Left cardiac atrium (tissue), 4 donors: Measurements from ENCODE around the gene RNASEH2A. TPM values are rescaled to one million over a fixed set of nuclear protein-coding genes. Genes with fewer than 3 reads are reported as not detected.
A peak's percentile ranks its signal among the peaks of the same experiment; 100 is the strongest.
"Not testable (repeated sequence)": the region's sequence is repeated elsewhere in the genome, so short reads cannot be mapped to it uniquely, and the experiment has no call there.

Experiments used
- ATAC-seq, 2 donors: fragments of 200-7000 bp; cut with Tn5 transposase; one replicate each; pipeline ENCODE4 v1.9.1; 2020; ENCODE audit warnings: mild to moderate bottlenecking in 2 of 2, moderate library complexity in 2 of 2
- DNase-seq: peaks from one replicate; pipeline ENCODE4 v3.0.0-alpha.2; 2020
- intact Hi-C, 2 donors: fragments of 100-400 bp; cut with DNase I; formaldehyde crosslinking; loops; one replicate each; pipeline versions ENCODE4 v1.14.1 to v1.15.1; 2022 to 2023
- total RNA-seq, 2 donors: library from RNA; stranded (reverse); fragmentation: NEBNext Ultra II Directional; extraction: Animal tissue kit (Norgen Biotek cat#: 25700); gene quantifications; one replicate each; pipeline ENCODE4 v1.2.1, GENCODE V29; 2021
- donor health status: DM: no; HTN: yes; CAD: no.
- donor health status: DM: no; HTN: yes; CAD: no; lungs with severe emphysema.
- donor health status: DM: yes; HTN: yes; CAD: no.
- donor health status: Dilated cardiomyopathy.

The RNASEH2A gene
- total RNA-seq, 2 donors from 2014 or later: 5.6 to 8.1 TPM

DNA sequence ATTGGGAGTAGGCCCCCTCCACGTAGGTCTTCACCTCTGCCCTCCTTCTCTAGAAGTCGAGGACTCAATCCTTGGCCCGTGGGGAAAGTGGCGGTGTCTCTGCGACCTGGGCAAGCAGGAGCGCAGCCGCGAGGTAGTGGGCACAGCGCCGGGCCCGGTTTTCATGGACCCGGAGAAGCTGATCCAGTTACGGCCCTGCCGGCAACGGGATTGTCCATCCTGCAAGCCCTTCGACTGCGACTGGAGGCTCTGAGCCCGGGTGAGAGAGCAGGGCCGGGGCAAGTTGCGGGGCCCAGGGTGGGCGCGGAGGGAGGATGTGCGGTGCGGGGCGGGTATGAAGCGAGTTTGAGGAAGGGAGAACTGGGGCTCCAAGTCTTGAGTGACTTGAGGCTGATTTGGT is 2.3 kb upstream of the RNASEH2A start:
- intact Hi-C loops: loop anchor here (5.0 kb wide), 1 partner anchor 37 kb away; no protein-coding TSS in a partner anchor
- ATAC-seq (no peak), DNase-seq (peak; percentile 23)

DNA sequence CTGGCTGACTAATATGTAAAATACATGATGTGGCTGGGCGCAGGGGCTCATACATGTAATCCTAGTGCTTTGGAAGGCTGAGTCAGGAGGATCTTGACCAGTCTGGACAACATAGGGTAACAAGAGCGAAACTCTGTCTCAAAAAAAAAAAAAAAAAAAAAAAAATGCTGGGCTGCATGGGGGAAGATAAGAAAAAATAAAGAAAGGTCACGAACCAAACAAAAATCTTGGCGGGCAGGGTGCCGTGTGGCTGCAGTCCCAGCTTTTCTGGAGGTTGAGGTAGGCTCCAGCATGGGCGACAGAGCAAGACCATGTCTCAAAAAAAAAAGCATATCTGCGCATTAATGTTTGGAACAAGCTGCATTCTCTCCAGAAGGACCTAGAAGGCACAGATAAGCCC is 8.7 kb downstream of the RNASEH2A start:
- ATAC-seq: no peak
- intact Hi-C loops: no loop called here
- no peak for DNase-seq

DNA sequence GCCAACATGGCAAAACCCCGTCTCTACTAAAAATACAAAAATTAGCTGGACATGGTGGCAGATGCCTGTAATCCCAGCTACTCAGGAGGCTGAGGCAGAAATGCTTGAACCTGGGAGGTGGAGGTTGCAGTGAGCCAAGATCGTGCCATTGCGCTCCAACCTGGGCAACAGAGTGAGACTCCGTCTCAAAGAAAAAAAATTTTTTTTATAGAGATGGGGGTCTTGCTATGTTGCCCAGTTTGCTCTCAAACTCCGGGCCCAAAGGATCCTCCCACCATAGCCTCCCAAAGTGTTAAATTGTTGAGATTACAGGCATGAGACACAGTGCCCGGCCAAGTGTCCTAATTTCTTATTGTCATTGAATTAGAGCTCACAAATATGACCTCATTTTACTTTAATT is 10.8 kb downstream of the RNASEH2A start:
- intact Hi-C loops, DNase-seq, ATAC-seq: not testable (repeated sequence)

DNA sequence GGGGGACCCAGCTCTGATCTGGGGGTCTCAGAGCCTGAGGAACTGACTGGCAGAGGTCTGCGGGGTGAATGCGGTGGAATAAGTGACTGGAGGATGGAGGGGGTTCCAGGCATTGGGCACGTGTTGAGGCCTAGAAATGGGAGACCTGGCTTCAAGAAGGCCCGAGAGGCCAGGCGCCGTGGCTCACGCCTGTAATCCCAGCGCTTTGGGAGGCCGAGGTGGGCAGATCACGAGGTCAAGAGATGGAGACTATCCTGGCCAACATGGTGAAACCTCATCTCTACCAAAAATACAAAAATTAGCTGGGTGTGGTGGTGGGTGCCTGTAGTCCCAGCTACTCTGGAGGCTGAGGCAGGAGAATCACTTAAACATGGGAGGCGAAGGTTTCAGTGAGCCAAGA is 11.4 kb downstream of the RNASEH2A start:
- ATAC-seq, DNase-seq, intact Hi-C loops: not testable (repeated sequence)

DNA sequence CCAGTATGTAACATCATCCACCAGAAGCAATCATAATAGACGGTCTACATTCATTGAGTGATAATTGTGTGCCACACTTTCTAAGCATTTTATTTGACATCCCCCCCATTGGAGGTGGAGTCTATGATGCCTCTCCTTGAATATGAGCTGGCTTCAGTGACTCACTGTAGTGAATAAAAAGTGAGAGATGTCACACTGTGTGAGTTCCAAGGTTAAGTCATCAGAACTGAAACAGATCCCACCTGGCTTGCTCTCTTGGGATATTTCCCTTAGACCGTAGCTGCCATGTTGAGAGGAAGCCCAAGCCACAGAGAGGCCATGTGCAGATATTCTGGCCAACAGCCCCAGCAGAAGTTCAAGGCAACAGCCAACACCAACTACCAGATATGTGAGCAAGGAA is 15.4 kb downstream of the RNASEH2A start:
- no peak for DNase-seq
- no peak for ATAC-seq
- intact Hi-C loops: no loop called here

DNA sequence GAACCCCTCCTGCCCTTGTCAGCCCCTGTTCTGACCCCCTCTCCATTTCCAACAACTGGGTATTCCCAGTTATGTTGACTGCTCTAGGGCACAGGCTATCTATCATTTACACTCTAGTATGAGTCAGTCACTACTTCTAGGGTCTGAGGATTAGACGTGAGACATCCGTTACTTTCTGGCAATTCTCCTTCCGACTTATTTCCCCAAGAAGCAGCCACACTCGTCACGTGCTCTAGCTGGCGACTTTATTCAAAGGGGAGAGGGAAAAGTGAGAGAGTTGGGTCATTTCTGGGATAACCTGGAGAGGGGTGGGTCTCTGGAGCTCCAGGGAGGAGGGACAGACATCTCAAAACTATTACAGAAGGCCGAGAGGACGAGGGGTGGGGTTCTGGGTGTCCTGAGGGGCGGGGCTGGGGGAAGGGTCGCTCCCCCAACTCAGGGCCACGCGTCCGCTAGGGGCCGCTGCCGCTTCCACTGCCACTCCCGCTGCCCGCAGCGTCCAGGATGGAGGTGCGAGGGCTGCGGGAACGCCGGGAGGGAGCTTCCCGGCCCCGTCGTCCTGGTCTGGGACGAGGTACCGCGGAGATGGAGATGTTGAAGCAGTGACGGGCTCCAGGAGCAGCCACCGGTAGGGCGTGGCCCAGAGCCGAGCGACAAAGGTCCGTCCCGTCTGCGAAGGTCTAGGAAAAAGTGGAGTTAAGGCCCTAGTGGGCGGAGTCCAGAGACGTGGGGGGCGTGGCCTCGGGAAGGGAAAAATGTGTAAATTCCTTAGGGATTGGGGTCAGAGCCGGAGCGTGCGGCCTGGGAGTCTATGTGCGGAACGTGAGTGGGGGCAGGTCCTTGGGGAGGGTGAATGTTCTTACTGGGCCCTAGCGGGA is 19.1 kb downstream of the RNASEH2A start:
- ATAC-seq (peak in 1 of 2 donors; percentile 17), DNase-seq (peak; percentile 31)
- intact Hi-C loops: no loop called here

DNA sequence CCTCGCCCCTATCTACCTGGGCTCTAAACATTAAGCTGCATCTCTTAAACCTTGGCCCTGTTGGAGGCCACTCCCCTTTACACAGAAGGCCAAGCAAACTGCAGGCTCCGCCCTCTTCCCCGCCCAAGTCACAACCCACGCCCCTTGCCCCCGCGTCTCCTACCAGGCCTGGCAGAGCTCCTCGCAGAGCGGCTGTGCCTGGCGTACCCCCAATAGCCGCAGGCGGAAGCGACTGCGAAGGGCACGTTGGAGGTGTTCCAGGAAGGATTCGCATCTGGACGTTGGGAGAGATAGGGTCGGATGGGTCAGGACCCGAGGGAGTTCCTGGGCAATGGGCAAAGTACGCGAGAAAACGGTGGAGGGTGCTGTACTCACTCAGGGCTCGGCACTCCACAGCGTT is 22.1 kb downstream of the RNASEH2A start:
- ATAC-seq (peak in 1 of 2 donors; percentile 38), DNase-seq (peak; percentile 33)
- intact Hi-C loops: no loop called here

DNA sequence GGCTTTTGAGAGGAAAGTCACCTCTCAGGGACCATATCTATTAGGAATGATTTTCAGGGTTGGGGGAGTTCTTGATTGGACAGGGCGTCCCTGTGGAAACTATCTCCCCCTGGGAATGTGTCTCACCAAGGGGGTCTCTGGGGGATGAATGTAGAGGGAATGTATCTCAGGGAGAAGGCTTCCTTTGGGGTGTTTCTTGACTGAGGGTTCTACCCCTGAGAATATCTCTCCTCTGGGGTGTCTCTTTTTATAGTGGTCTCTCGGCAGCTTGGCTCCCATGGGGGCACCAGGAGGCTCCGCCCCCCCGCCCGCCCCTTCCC is 27.0 kb downstream of the RNASEH2A start:
- DNase-seq: no peak
- no peak for ATAC-seq
- intact Hi-C loops: no loop called here

DNA sequence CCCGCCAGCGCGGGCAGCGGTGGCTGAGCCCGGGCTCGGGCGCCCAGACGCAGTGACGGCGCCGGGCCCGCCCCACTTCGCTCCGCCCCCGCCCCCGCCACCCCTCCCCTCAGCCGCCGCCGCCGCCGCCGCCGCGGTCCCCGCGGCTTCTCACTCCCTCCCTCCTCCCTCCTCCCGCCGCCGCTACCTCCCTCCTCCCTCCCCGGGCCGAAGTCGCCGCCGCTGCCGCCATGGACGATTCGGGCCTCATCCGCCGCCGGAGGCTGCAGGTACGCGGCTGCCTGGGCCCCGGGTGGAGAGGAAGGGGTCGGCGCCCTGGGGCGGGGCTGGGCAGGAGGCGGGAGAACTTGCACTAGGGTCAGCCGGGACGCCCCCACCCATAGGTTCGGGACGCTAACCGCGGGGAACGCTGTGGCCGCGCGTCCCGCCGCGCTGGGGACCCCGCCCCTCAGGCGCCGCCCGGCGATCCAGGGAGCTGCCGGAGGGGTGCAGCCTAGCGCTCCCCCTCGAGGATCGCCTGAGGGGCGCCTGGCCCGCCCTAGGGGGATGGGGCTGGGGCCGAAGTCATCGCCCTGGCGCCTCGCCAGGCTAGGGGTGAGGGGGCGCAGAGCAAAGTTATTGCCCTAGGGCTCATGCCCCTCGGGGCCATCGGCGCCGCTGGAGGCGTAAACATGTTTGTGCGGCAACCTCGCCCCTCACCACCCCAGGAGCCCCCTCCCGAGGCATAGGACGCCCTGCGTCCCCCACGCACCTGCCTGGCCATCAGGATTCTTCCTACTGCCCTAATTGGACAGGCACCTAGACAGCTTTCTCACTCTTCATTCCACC is 27.6 kb downstream of the RNASEH2A start:
- DNase-seq (peak; percentile 28), ATAC-seq (peak in 1 of 2 donors; percentile 39)
- intact Hi-C loops: no loop called here

DNA sequence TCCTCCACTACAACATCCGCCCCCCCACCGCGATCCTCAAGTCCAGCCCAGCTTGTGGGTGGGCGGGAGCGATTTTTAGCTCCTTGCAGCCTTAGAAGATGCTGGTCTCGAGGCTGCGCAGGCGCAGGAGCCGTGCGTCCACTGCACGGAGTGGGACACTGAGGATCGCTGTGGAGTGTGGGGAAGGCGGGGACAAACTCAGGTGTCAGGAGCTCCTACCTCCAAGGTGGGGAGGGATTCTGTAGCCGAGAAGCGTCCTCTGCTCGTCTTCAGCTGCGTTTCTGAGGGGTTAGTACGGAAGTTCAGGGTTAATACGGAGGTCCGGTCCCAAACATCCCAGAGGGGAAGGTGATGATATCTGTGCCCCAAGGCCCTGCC is 28.2 kb downstream of the RNASEH2A start, which contains the start of gene RTBDN:
Gene RTBDN (minus strand): TSS at position 14 of the 378 bp plus-strand sequence. CDS start 4,600 bp downstream, outside the sequence.
- intact Hi-C loops: no loop called here
- ATAC-seq: no peak

DNA sequence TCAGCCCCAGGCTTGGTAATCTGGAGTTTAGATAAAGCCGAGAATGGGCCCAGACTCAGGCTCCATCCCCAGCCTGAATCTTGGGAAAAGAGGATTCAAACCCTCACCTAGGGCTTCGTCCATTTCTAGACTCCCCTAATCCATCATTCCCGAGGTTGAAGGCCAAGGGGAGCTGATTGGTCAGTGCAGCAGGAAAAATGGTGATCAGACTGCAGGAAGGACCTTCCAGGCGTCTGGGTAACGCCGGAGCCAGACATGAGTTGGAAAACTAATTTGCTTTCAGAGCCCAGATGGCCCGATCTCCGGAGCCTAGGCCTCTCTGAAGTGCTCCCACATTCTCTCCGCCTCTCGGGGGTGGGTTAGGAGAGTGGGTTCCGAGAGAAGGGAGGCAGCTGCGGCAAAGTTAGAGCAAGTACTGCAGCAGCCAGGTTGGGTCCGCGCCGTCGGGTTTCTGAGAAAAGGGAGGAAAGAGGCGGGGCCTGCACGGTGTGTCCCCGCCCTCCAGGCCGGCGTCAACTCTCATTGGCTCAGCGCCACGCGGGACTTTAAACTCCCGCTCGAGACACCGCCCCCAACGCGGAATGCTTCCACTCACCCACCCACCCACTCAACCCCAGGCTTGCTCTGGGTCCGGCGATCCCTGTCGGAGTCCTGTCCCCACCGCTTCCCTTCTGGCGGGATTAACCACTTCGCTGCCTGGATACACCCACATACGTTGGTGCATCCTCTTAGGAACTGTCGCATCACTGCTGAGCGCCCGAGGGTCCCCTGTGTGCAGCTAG is 28.8 kb downstream of the RNASEH2A start:
- peak; percentile 41 for DNase-seq
- no peak for ATAC-seq
- intact Hi-C loops: no loop called here

More for the DNA sequence above, 28.2 kb downstream of the RNASEH2A start, which contains the start of gene RTBDN:
- DNase-seq: no peak

DNA sequence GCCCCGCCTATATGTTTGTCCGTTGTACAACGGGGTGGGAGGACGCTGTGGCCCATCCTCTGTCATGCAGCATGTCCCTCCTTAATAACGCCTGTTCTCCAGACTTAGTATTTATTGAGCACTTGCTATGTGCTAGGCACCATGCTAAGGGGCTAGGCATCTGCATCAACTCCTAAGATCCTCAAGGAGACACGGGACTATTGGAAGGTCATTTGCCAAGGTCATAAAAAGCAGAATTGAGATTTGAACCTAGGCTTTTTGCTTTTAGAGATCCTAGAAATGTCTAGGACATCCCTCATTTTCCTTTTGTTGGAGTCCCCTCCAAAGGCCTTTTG is 30.1 kb downstream of the RNASEH2A start:
- intact Hi-C loops: no loop called here
- no peak for ATAC-seq
- no peak for DNase-seq

DNA sequence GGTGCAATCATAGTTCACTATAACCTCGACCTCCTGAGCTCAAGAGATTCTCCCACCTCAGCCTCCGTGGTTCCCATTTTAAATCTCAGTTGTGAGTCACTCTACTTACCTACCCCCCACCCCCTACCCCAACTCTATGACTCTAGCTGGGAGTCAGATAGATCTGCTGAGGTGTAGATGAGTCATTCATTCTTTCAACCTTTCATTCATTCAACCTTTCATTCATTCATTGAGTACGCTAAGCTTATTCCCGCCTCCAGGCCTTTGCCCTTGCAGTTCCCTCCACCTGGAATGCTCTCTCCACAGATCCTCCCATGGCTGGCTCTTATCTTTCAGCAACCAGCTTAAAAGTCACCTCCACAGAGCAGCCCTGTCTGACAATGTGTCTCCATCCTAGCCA is 30.8 kb downstream of the RNASEH2A start:
- intact Hi-C loops: no loop called here
- DNase-seq: no peak
- no peak for ATAC-seq

DNA sequence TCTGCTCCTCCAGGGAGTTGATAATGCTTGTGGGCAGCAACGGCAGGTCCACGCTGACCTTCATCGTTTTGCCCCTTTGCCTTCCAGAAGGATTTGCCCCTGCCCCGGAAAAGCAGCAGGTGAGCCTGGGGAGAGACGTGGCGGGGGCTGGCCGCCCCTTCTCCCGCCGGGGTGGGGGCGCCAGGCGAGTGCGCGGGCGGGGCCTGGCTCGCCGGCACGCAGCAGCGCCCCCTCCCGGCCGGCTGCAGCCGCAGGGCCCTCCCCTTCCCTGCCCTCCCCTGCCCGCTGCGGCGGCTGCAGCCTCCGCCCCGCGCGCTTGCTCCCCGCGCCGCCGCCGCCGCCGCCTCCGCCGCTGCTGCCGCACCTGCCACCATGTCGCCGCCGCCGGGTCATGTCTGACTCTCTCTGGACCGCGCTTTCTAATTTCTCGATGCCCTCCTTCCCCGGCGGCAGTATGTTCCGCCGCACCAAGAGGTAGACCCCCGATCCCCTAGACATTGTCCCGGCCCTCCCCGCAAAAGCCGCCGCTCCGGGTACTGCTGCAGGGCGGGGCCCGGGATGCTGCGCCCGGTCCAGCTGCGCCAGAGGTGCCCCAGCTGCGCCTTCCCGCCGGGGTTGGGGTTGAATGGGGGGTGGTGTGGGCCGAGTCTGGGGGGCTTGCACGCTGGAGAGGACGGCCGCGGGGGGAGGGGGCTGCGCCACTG is 31.9 kb downstream of the RNASEH2A start, which contains the start of gene MAST1:
Gene MAST1 (plus strand): TSS at position 334 of the 704 bp plus-strand sequence. CDS start 58 bp downstream, at position 392.
- peak; percentile 55 to 62 for ATAC-seq
- peak; percentile 26 for DNase-seq
- intact Hi-C loops: no loop called here

DNA sequence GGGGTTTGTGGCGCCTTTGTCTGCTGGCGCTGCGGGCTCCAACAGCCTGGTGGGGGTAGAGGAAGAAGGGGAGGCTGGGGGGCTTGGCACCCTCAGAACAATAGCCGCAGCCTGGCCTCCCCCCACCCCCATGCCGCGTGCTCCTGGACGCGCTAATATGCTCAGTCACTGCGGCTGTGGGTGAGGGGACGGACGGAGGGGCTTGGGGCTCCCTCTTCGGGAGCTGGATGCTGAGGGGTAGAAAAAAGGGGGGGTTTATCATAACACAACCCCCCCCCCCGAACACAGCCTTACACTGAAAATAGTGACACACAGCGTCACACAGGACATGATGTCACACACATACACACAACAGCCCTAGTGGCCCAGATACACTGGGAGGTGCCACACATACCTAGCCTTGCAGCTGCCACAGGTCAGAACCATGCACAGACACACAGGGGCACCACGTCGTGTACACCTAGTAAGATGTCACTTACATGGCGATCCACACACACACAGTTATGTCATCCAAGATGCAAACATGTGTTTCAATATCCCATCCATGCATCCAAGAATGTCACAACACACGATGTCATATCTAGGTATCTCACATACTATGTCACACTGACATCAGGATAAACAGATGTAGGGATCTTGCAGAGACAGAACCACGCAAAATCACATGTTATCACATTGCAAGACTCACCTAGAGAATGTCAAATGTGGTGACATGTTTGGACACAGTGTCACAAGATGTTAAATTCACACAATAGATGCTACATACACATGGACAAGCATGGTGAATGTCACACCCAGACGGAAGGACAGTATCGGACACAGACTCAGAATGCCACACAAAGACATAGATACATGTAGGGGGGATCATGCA is 32.7 kb downstream of the RNASEH2A start:
- intact Hi-C loops: no loop called here
- no peak for ATAC-seq
- no peak for DNase-seq

DNA sequence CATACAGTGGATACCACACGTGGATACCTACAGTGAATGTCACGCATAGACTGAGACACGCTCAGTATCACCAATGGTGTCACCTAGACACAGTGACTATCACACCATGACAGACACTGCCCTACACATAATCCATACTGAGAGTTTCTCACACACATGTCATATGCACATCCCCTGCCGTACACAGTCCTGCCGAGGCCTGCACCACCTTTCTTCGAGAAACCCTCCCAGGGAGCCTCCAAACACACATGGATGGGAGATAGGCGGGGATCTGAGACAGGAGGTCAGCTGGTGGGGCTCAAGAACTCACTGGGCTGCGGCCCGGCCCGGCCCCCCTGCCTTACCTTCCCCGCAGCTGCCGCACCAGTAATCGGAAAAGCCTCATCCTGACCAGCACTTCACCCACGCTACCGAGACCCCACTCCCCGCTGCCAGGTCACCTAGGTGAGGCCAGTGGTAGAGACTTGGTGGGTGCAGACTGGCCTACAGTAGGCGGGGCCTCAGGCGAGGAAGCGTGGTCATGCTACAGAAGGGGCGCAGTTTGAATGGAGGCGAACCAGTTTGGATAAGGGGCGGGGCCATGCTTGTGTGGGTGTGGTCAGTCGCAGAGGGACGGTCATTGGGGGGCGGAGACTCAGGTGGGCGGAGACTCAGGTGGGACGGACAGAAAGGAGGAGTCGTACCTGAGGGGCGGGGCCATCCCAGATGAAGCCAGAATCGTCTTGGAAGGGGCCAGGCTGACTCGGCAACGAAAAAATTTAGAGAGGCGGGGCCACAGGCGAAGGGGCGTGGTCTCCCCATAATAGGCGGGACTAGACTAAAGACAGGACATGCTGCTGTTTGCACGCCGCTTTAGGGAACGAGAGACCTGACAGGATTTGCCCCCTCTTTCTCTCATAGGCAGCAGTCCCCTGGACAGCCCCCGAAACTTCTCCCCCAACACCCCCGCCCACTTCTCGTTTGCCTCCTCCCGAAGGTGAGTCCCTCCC is 34.0 kb downstream of the RNASEH2A start:
- ATAC-seq: peak; percentile 39 to 80
- DNase-seq: peak; percentile 64
- intact Hi-C loops: loop anchor here in 1 of 2 donors (5.0 kb wide), 1 partner anchor 73 kb away; no protein-coding TSS in a partner anchor
